ENCODE measurements around the gene RHOBTB1.

- TF ChIP-seq CTCF (IDR thresholded peaks at IDR 0.05; ENCODE audit: low read depth, low read length, poor library complexity, severe bottlenecking) (no peak), EZH2phosphoT487 (IDR thresholded peaks at IDR 0.05; ENCODE audit: borderline replicate concordance, low read length) (no peak)
These were observed 26.5 kb upstream of the RHOBTB1 start for GRCh38 chr10:60970526-60970925.

All from DOHH2 (cell line).